Measurements from ENCODE around the gene SYNE1.

- TF ChIP-seq, protein P1, sequence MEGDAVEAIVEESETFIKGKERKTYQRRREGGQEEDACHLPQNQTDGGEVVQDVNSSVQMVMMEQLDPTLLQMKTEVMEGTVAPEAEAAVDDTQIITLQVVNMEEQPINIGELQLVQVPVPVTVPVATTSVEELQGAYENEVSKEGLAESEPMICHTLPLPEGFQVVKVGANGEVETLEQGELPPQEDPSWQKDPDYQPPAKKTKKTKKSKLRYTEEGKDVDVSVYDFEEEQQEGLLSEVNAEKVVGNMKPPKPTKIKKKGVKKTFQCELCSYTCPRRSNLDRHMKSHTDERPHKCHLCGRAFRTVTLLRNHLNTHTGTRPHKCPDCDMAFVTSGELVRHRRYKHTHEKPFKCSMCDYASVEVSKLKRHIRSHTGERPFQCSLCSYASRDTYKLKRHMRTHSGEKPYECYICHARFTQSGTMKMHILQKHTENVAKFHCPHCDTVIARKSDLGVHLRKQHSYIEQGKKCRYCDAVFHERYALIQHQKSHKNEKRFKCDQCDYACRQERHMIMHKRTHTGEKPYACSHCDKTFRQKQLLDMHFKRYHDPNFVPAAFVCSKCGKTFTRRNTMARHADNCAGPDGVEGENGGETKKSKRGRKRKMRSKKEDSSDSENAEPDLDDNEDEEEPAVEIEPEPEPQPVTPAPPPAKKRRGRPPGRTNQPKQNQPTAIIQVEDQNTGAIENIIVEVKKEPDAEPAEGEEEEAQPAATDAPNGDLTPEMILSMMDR (IDR thresholded peaks at IDR 0.05): no peak
- TF ChIP-seq EP300 (IDR thresholded peaks at IDR 0.05): no peak
Measured at GRCh38 chr6:152087701-152088100, 549.5 kb downstream of the SYNE1 start.
